Stimulated activated CD8-positive, alpha-beta memory T cell treated with anti-CD3 and anti-CD28 coated beads, Interleukin-4, amount 100 ng/mL, for 1 hour (primary cell): ENCODE data around the gene FRMD8.

Source experiments
- DNase-seq, 2 donors: peaks; one replicate each; pipeline ENCODE4 v3.0.0-alpha.2; 2020; ENCODE audit warnings: low read depth in 2 of 2, low spot score in 1 of 2

Gene FRMD8

DNA sequence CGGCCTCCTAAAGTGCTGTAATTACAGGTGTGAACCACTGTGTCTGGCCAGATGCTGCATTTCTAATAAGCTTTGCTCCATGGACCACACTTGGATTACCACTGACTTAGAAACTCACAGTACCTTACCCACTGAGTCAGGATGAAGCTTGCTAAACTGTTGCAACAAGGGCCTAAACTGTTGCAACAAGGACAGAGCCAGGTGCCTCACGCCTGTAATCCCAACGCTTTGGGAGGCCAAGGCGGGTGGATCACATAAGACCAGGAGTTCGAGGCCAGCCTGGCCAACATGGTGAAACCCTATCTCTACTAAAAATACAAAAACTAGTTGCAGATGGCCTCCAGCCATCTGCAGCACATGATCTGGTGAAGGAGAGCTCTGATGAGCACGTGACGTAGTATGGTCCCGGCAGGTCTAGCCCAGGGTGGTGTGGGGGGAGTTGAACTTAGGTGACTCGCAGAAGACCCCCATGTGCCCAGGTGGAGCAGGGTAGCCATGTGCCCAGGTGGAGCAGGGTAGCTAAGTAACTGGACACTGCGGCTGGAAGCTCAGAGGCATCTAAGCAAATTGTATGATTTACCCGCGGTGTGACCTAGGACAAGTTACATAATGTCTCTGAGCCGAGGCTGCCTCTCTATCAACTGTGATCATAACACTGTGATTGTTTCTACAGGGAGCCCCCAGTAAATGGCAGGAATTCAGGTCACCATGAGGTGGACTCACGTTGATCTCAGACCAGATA is 12.4 kb upstream of the FRMD8 start:
- no peak for DNase-seq

DNA sequence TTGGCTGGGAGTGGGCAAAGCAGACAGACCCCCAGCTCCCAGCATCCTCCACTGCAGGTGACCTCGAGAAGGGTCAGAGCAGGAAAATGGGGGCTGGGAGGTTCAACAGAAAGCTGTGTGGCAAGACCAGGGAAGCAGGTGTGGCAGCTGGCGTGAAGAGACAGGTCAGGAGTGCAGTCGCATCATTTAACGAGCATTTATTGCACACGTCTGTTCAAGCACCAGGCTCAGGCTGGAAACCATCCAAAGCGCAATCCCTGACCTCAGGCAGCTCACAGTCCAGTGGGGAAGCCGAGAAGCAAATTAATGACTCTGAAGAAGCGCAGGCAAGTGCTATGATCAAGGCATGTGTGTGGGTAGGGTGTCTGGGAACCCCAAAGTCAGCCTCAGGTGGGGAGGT is 11.4 kb upstream of the FRMD8 start:
- DNase-seq = no peak

DNA sequence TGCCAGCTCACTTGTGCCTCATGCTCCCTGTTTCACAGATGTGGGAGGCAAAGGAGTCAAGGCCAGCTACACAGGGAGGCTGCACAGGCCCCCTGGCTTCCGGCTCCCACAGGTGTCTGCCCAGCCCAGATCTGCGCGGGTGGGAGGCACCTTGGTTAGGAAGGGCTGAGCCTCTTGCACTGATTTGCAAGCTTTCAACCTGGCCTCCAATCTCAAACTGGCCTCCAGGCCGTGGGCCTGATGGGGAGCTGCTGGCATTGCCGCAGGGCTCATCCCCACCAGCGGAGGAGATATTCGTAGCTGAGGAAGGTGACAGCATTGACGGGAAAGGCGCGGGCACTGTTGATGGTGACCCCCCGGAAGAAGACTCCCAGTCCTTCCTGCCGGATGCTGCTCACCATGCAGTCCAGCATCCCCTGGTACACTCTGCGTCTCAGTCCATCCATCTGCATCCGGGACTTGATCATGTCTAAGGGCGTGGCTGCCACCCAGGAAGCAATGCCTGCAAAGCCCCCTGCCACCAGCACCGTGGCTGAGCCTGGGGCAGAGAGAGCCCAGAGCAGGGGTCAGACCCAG is 10.2 kb upstream of the FRMD8 start:
- no peak for DNase-seq

DNA sequence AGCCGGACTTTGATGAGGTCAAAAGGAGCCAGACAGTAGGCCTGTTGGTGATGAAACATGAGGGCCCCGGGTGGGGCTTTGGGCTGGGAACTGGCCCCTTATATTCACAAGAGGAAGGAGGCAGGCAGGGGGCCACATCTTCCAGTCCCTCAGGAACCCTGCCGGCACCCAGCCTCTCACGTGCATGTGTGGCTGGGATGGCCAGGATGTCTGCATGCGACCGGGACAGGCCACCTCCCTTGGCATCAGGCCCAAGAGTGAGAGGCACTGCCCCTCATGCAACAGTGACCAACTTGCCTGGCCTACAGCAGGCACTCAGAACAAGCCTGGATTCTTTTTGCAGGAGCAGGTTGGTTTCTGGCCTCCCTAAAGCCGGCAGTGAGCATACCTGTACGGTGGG is 9.4 kb upstream of the FRMD8 start:
- DNase-seq = no peak

- no peak for DNase-seq
Observed at GRCh38 chr11:65377777-65378176, 8.7 kb upstream of the FRMD8 start.

DNA sequence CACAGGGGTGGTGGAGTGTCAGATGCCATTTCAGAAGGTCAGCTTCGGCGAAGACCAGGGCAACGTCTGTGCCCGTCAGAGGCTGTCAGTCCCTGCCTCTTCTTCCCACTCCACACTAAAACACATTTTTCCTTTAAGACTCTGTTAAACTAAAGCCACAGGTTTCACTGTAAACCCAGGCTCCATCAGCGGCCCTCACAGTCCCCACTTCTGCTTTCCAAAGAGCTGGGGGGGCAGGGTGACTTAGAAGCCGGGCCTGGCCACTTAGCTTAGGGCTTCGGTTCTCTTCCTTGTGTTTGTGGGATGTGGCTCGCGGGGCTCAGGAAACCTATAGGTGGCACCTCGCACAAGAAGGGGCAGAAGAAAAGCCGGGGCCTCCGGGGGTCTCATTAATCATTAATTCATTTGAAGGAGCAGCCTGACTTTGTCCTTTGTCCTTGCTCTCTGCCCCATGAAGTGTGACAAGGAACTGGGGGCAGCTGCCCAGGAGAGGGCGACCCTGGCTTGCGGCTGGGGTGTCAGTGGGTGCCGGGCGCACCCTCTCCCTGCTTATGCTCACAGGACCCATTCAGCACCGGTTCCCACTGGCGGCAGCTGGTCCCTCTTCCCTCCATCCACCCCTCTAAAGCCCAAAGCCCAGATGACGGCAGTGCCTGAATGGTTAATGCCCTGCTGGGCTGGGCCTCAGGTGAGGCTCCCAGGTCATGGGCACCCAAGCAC is 8.1 kb upstream of the FRMD8 start:
- no peak for DNase-seq

DNA sequence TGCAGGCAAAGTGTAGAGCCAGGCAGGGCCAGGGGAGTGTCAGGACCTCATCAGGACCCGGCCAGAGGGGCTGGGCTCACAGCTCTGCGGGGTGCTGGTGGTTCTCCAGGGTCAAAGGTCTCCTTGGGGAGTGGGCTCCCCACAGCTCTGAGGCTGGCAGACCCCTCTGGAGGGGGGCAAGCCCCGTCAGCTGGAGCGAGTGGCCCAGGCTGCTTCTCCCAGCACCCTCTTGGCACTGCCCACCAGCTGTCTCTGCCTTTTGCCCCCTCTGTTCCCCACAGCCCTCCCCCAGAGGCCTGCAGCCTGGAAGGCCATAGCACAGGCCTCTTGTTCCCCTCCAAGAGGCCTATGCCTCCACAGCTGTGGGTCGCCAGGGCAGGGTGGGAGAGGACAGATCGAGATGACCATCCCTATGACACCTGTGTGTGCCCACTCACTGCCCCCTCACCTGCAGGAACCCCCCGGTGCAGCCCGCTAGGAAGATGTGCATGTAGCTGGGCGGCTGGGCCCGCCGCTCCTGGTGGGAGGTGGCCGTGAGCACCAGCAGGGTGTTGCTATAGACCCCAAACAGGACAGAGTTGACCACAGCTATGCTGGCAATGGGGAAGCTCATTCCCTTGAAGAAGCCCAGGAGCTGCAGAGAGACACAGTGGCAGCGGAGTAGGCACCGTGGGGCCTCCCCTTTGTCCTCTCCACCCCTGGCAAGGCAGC is 7.4 kb upstream of the FRMD8 start:
- DNase-seq = no peak

DNA sequence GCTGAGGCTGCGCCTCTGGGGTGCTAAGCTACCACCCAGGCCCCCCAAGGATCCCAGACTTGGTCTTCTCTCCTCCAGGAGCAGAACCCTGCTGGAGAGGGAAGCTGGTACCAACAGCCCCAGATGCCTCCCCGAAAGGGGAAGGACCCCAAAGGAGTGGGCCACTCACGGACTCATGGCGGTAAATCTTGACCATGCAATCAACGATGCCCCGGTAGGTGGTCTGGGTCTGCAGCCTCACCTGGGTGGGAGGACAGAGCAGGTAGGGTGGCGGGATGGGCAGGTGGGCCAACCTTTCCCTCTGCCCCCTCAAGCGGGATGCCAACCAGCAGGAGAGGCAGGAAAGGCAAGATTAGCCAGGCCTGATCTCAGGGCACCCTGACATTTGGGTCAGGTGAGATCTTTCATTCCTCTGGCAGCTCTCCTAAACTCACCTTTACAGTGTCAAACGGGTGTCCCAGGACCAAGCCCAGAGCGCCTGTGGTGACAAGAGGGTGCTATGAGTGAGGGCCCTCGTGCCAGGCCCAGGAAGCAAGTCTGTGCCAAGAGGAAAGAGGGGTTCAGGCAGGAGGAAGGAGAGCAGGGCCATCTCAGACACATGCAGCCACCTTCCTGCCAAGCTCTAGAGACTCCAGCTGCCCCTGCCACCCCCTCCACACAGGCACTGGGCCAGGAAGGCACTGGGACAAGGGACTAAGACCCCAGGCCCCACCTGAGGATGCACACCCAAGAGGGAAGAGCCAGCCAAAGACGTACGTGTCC is 6.6 kb upstream of the FRMD8 start:
- no peak for DNase-seq

DNA sequence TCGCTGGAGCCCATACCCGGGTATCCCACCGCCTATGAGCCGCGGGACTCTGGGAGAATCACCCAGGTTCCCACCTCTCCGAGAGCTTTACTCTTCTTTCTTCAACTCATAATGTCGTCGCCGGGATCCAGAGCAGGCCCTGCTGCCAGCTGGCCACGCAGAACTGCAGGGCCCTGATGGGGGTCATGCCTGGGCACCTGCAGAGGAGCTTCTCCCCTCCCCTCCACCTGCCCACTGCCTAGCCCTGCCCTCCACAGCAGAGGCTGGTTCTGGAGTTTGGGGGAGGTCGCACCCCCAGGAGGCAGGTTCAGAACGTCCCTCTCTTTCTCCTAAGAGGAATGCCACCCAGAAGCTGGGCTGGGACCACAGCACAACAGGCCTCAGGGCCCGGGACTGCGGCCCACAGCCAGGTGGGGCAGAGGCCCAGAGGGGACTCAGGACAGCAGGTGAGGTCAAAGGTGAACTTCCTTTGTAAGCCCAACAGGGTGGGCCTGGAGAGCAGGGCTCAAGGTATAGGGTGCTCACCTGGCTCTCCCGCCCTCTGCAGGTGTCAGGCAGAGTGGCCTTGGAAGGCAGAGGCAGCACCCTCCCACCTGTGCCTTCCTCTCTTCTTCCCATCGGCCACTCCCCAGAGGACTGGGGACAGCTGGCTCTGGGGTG is 5.8 kb upstream of the FRMD8 start:
- DNase-seq = no peak

DNA sequence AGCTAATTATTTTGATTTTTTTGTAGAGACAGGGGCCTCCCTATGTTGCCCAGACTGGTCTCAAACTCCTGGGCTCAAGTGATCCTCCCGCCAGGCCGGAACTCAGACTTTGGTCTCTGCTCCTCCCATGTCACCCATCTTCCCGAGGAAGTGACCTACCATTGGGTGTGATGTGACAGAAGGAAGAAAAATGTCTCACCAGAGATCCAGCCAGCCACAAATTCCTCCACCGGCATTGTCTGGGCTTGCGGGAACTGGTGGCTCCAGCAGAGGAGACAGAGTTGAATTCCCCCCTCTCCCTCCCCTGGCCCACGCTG is 4.8 kb upstream of the FRMD8 start:
- no peak for DNase-seq

GRCh38 chr11:65382033-65382803 is 4.2 kb upstream of the FRMD8 start, which contains the start of gene SLC25A45:
SLC25A45 (minus strand) TSS chr11:65382646; CDS start chr11:65381951, 695 bp downstream.
- DNase-seq = peak; percentile 76 to 83

DNA sequence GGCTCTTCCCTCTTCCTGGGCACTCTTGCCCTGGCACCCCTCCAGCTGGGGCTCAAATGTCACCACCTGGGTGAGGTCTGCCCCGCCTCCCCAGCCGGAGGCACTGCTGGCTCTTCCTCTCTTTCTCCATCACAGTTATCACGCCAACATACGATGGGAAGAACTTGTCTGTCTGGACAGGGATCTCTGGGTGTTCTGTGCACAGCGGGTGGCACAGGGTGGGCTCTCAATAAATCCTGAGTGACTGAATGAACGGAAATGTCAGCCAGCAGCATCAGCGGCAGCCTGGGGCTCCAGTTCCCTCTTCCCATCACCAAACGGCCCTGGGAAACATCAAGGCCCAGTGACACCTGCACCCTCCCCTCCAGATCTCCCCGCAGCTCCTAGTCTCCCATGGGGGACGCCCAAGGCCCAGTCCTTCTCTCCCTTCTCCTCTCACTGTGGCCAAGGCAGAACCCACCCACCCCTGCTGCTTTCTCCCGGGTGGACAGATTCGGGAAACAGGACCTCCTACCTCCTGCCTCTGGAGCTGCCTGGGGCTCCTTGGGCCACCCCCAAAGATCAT is 3.6 kb upstream of the FRMD8 start:
- no peak for DNase-seq

GRCh38 chr11:65383778-65384177 is 2.7 kb upstream of the FRMD8 start:
- no peak for DNase-seq

- no peak for DNase-seq
Observed at GRCh38 chr11:65384301-65384889, 2.0 kb upstream of the FRMD8 start.

DNA sequence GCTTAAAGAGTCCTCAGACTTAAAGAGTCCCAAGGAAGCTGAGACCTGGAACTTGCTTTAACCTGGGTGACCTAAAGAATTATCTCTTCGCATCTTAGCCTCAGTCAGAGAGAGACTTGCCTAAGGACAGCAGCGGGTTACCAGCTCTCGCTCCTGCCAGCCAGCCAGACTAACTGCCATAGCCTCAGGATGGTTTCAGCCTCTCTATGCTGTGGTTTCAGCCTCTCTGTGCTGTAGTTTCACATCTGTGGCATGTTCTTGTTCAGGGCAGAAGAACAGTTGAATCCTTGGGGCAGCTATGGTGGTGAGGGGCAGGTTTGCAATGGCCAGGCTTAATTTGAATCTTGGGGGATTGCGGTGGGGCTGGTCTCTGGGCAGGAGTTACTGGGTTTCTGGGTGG is 2.3 kb downstream of the FRMD8 start:
- no peak for DNase-seq

GRCh38 chr11:65389294-65389980 is 3.0 kb downstream of the FRMD8 start:
- no peak for DNase-seq

DNA sequence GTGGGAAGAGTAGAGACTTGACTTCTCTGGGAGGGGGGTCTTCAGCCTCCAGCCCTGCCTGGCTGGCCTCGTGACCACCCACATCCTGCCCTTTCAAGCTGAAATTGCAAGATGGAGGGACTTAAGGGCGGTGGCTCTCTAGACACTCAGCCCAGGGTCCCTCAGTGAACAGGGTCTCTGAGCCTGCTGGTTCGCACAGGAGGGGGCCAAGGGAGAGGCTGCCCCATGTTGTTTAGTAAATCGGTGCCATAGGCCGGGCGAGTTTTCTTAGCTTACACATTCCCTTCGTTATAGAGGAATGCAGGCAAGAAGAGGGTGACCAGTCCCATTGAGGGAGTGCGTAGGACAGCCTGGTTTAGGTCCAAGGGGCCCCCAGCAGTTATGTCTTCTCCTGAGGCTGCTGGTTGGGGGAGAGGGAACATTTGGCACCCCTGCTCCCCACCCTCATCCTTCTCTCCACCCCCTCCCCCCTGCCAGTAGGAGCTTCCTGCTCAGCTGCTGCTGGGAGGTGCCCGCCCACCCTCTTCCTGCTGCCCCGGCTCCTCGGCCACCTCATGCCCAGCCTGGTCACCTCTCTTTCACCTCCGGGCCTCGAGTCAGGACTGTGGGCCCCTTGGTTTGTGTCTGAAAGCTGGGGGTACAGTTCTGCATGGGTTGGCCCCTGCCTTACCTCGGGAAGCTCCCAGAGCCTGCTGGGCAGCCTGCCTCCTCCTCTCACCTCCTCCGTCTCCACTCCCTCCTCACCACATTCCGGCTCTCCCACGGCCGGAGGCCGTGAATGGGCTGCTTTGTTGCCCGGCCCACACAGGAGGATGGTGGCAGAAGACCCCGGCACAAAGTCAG is 3.9 kb downstream of the FRMD8 start:
- DNase-seq = no peak

DNA sequence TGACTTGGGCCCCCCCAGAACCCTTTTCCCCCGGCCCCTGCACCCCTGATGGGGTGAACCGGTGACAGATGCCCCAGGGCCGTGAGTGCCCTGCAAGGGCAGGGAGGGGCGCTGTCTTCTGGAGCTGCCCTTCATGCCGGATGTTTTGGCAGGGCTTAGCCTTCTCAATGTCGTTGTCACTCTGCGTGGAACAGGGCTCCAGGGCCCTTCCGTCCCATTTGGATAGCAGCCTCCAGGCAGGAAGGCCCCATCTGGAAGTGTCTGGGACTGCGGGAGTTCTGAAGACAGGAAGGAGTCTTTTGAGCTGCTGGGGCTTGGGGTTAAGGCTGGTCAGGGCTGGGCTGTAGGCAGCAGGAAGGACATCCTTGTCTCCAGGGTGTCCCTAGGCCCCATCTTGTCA is 4.6 kb downstream of the FRMD8 start:
- no peak for DNase-seq
